ENCODE measurements around the gene DAP.
"Not testable (repeated sequence)": the region's sequence is repeated elsewhere in the genome, so short reads cannot be mapped to it uniquely, and the experiment has no call there.

The DAP gene

GRCh38 chr5:10761185-10761932 is at the start of gene DAP:
Gene DAP, minus strand, starts transcription at chr5:10761234. Its CDS starts 166 bp downstream, at chr5:10761068.
- DNase-seq = peak; percentile 8 to 89 (median 68)

- no peak for DNase-seq
These were observed 47.6 kb upstream of the DAP start for GRCh38 chr5:10808347-10809226.

DNA sequence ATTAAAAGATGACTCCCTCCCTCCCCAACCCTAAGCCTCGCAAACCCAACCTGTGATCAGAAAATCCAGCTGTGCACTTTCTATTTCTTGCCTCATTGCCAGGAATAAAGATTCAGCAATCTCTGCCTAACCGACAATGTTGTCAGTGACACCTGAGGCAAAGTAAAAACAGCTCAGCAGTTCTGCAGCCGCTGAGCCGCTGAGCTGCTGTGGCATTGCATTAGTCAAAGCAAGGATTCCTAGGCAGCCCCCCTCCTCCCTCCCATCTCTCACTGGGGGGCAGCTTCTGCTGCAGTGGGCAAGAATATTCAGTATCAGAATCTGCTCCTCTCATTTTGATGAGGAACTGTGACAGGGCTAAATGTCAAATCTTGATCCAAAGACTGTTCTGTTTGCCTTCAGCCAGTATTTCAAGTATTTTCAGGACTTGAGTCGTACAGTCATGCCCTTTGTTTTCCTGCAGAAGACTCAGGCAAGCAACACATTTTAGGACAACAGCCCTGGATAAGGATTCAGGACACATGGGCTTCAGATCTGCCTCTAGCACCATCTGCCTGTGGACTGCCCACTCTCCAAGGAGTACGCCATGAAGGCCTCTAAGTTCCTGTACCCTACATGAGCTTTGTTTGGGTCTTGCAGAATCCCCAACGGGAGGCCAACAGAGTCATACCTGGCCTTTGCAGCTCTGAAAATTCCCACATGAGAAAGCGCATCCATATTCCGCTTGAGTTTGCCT is 41.1 kb upstream of the DAP start:
- DNase-seq = no peak

DNA sequence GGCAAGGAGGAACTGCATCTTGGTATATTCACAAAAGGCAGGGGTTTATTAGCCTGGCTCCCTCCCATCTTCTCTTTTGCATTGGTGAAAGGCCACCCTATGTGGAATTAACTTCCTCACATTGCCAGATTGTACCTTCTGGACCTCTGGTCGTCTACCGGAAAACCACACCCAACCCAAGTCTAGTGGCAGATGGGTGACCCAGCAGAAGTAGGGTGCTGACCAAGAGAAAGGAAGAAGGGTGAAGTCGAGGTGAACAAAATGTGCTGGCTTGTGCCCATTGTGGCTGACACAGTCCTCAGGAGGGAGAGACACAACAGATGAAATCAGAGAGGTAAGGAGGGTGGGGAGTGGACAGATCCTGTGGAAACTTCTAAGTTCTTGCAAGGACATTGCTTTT is 39.8 kb upstream of the DAP start:
- no peak for DNase-seq

GRCh38 chr5:10797261-10797660 is 36.2 kb upstream of the DAP start:
- DNase-seq = no peak

GRCh38 chr5:10793785-10794184 is 32.8 kb upstream of the DAP start:
- DNase-seq = no peak

DNA sequence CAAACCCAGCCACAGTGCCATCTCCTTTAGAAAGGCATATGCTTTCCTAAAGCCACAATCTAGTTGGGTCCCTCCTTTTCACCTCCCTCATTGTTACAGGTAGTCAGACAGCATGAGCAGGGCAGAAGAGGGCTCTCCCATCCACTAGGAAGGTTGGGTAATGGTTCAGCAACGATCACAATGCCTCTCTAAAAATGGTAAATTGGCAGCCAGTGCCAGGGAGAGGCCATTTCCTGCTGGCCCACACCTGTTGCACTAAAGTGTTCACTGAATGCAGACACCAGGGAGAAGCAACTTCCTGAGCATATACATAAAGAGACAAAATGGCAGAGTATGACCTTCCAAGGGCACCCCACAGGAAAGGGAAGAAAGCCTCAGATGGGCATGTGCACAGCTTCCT is 31.3 kb upstream of the DAP start:
- DNase-seq = no peak

- no peak for DNase-seq
These were observed 28.7 kb upstream of the DAP start for GRCh38 chr5:10789726-10790125.

DNA sequence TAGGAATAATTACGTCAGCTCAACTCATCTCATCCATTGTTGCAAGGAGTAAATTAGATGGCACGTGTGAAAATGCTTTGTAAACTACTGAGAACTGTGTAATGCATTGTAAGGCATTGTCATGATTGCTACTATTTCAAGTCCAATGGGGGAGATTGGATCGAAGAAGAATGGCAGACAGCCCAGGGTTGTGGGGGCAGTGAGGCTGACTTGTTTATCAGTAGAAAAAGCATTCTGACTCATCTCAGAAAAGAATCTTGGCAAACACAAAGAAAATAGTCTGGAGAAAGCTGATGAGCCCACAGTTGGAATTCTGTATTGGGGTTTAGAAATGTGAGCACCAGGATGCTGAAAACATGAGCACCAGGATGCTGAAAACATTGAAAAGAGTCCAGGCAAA is 28.0 kb upstream of the DAP start:
- no peak for DNase-seq

DNA sequence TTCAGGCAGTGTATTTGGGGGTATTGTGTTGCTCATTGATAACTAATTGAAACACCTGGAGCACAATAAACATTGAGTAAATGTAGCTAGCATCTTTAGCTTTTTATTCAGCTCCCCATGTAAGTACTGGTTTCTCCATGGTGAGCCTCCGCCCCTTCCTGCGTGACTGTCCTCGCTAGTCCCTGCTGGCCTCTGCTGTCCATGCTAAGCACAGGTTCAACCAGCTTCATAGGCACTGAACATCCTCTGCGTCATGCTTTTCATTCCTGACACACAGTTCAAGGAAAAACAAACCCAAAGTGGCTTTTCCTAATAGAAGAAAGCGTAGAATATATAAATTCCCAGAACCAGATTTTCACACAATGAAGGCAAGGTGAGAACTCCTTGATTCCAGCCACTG is 27.3 kb upstream of the DAP start:
- DNase-seq = no peak

DNA sequence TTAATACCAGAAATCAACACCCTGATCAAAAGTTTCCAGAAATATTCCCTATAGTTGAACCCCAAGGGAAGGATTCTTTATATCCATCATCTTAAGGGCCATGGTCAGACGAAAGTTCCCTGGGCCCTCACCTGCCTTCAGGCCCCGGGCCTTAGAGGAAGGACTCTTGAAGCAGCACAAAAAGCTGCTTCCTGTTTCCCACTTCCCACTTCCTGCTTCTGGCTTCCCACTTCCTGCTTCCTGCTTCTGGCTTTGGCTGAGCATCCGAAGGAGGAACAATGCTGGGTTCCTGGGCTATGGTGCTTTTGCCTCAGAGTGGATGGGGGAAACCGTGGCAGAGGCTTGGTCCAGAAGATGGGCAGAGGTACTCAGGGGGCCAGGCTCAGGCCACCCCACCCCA is 25.8 kb upstream of the DAP start:
- no peak for DNase-seq

GRCh38 chr5:10780208-10780607 is 19.2 kb upstream of the DAP start:
- not testable (repeated sequence) for DNase-seq

GRCh38 chr5:10779592-10779991 is 18.6 kb upstream of the DAP start:
- DNase-seq = no peak

DNA sequence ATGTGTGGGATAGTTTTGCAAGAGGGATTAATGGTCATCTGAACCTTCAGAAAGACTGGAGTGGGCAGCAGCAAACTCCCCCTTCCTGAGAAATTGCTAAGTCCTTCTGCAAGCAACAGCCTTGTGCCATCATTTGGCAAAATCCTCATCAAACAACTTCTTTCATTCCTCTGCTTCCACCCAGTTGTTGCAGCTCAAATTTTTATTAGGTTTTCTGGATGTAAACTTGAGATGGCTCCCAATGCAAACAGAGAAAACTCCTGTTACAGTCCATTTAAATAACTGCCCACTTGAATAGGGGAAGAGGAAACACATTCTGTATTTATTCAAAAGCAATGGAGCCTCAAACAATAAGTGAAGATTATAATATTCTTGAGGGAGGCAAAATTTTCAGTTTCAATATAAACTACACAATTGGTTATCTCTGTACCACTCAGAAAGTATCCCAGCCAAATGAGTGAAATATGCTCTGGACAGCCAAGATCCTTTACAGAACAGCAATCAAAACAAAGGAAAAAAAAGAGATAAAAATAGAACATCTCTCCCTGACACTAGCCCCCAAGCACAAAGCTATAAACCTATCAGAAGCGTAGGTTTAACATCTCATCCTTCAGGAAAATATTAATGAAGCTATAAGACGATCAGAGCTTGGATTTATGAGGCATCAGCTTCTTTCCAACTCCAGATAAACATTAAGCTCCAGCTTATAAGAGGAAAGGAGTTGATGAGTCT is 17.3 kb upstream of the DAP start:
- DNase-seq = no peak

DNA sequence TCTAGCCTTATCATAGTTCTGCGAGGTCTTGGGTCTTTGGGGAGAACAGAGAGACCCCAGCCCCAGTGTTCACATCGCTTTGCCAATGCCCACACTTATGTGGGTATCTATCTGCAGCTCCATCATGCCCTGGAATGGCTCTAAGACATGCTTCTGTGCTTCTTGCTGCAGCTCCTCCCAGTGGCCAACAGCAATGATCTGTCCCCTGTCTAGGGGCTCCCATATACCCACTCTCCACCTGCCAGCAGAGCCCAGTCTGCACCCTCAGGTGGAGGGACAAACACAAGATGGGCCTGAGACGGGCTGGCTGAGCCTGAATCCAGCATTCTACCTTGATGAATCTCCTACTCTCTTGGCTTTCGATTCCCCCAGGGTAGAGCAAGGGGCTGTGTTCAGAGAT is 14.6 kb upstream of the DAP start:
- no peak for DNase-seq

GRCh38 chr5:10772901-10773585 is 12.0 kb upstream of the DAP start:
- DNase-seq = no peak

- DNase-seq = no peak
These were observed 7.4 kb upstream of the DAP start for GRCh38 chr5:10768328-10768899.

- DNase-seq = no peak
These were observed 1.9 kb upstream of the DAP start for GRCh38 chr5:10762776-10763500.

DNA sequence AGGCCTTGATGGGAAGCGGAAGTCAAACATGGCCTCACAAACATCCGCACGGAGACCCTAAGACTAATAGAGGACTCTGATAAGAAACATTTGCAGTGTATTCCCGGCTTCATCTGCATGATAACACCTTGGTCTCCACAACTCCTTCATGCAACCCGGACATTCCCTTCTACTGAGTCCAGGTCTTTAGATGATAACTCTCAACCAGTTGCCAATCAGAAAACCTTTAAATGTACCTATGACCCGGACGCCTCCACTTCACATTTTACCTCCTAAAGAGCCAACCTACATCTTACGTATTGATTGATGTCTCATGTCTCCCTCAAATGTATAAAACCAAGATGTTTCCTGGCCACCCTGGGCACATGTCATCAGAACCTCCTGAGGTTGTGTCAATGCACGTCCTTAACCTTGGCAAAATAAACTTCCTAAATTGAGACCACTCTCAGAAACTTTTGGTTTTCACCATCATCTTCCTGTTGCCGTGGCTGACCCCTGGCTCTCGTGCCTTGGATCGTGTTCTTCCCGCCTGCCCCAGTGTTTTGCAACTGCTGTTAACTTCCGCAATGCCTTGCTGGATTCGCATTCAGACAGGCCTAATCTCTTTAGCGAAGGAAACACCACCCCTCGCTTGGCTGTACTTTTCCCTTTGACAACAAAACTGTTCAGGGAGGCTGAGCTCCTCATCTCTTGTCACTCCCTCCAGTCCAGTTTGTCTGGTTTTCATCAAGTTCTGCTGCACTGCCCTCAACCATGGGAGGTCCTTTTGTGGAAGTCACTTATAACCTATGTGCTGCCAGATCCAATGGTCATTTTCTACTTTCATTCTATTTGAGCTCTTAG is 1.1 kb upstream of the DAP start:
- DNase-seq = peak in 7 of 14 donors; percentile 9 to 54 (median 22)

- DNase-seq = peak in 2 of 14 donors; percentile 58 to 67
These were observed 181 bp downstream of the DAP start for GRCh38 chr5:10760921-10761184.

All from C1 segment of cervical spinal cord (tissue), 14 donors.